HG03066 (cell line): ENCODE data around the gene OSCP1.

Experiments used
- ATAC-seq: cut with Tn5 transposase; IDR thresholded peaks from one replicate; pipeline ENCODE4 v1.9.1; 2021; ENCODE audit warnings: low read depth; ENCODE audit not compliant: unreplicated experiment

The OSCP1 gene

GRCh38 chr1:36448530-36449056 lies 1.7 kb downstream of the OSCP1 start:
- ATAC-seq: no peak

GRCh38 chr1:36447450-36447849 lies 2.8 kb downstream of the OSCP1 start:
- ATAC-seq: no peak

DNA sequence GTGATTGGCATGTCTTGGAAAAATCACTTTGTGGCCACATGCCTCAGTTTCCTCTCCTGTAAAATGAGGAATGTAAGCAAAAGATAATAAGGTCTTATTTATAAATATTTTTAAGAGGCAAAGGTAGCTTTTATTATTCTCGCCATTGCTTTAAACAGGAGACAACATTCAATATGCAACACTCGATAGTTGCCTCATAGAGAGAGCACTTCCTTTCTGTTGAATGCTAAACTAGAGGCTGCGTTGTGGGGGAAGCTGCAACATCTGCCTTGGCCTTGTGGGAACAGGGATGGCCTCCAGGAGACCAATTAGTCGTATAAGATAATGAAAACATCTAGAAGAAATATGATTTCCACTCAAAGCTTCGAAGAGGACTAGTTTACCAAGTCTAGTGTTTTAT lies 3.5 kb downstream of the OSCP1 start:
- ATAC-seq: no peak

GRCh38 chr1:36446271-36446670 lies 4.0 kb downstream of the OSCP1 start:
- ATAC-seq: no peak

DNA sequence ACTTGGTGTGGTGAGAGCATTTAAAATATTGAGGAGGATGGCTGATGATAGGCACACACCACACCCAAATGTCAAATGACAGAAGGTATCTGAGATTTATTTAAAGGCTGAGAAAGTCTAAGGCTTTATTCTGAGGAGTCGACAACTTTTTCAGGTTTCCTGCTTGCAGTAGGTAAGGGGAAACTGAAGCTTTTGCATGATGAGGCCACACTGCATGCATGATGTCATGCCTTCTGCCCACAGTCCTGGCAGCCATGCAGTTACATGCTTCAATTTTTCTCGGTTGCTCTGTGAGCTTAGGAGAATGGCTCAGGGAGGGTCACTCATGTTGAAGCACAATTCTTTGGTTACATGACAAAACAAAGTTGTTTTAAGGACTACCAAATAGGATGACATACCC lies 7.0 kb downstream of the OSCP1 start:
- ATAC-seq: no peak

GRCh38 chr1:36442337-36442736 lies 7.9 kb downstream of the OSCP1 start:
- ATAC-seq: no peak

- ATAC-seq: no peak
Observed at GRCh38 chr1:36440646-36441045, 9.6 kb downstream of the OSCP1 start.

DNA sequence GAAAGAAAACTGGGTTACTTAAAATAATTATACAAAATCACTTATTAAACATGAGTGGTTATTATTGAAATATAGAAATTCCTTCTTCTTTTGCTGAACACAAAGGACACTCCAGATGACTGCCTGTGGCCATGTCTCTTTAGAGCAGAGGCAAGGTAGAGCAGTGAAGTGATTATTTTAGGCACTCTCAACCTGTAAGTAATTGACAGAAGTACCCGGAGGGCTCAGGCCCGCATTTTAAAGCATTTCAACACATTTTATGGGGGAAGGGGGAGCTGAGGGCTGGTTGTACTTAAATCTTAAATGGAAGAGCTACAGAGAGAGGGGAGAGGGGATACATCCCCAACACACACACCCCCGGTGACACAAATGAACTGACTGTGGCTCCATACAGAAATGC lies 10.2 kb downstream of the OSCP1 start:
- no peak for ATAC-seq

DNA sequence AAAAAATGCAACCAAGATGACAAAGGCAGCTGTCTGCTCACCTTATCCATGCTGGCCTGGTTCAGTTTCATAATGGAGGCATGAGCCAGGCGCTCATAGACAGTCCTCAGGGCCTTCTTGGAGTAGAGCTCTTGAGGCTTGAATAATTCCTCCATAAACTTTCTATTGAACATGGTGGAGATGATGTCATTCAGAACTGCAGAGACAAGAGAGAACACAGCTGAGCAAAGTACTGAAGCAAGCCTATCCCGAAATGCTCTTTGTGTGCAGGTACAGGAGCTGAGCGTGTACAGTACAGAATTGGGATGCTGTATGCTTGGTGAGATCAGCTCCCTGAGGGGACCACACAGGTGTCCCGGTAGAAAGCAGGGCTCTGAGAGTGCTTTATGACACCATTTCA lies 11.5 kb downstream of the OSCP1 start:
- ATAC-seq: no peak

GRCh38 chr1:36436821-36437220 lies 13.4 kb downstream of the OSCP1 start:
- no peak for ATAC-seq

DNA sequence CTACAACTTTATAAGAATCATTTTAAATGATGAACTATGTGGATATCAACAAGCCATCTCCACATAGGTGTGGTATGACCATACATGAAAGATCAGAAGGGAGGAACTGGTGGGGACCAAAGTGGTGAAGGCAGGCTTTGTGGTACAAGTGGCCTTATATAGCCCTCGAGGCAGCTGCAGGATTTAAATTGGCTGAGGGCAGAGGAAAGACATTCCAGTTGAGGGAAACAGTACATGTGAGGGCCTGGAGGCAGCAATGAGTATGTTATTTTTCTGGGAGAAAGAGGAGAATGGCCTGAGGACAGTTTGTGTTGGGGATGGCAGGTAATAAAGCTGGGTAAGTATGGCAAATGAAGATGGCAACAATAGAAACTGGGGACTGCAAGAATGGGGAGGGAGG lies 17.1 kb downstream of the OSCP1 start:
- ATAC-seq: no peak

DNA sequence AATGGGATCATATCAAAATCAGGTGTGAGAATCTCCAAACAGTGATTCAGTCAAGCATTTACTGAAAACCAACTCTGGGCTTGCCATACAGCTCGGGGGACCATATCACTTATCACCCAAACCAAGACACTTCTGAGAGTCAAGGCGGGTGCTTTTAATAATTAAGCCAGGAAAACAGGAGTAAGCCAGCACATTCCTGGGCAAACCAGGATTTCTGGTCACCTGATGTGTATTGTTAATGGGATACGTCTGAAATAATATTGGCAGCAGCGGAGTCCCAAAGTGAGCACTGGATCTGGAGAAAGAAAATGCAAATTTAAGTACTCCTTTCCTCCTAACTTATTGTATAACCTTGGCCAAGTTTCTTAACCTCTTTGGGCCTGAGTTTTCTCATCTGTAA lies 17.6 kb downstream of the OSCP1 start:
- no peak for ATAC-seq

GRCh38 chr1:36425791-36426190 lies 24.5 kb downstream of the OSCP1 start:
- no peak for ATAC-seq

DNA sequence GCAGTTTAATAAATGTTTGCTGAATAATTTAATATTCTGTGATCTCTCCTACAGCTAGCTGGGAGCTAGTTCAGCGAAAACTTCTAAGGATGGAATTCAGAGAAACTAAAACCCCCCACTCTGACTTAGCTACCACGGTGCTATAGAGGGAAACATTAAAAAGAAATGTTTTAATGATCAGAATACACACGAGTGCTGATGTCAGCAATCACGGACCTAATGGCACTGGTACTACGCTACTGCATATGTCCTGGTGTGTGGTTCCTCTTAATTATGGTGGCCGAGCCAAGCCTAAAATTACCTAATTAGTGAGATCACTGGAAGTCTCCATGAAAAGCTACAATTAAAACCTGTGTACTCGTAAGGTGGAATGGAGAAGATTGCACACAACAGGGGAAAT lies 28.6 kb downstream of the OSCP1 start:
- no peak for ATAC-seq

GRCh38 chr1:36420836-36421317 lies 29.4 kb downstream of the OSCP1 start:
- no peak for ATAC-seq

- ATAC-seq: no peak
Observed at GRCh38 chr1:36420409-36420808, 29.8 kb downstream of the OSCP1 start.

GRCh38 chr1:36419569-36419968 lies 30.7 kb downstream of the OSCP1 start:
- ATAC-seq: no peak

- ATAC-seq: no peak
Observed at GRCh38 chr1:36419140-36419539, 31.1 kb downstream of the OSCP1 start.

- no peak for ATAC-seq
Observed at GRCh38 chr1:36417931-36418330, 32.3 kb downstream of the OSCP1 start.

- ATAC-seq: no peak
Observed at GRCh38 chr1:36415661-36416326, 34.5 kb downstream of the OSCP1 start.

- ATAC-seq: no peak
Observed at GRCh38 chr1:36414384-36414783, 35.9 kb downstream of the OSCP1 start.
